HG03196 (cell line): ENCODE results near the gene BNIP5.

Experiments
- ATAC-seq: cut with Tn5 transposase; IDR thresholded peaks from one replicate; pipeline ENCODE4 v1.9.1; 2021; ENCODE audit not compliant: unreplicated experiment

The BNIP5 gene

GRCh38 chr6:36336779-36337241 lies at the start of gene BNIP5:
TSS of gene BNIP5 (minus strand) at chr6:36336888. CDS start at chr6:36330690, 6,198 bp downstream.
- ATAC-seq, result no peak

GRCh38 chr6:36384095-36384494 lies 47.4 kb upstream of the BNIP5 start:
- ATAC-seq, result no peak

- no peak for ATAC-seq
Measured at GRCh38 chr6:36383606-36384005, 46.9 kb upstream of the BNIP5 start.

GRCh38 chr6:36382976-36383375 lies 46.3 kb upstream of the BNIP5 start:
- no peak for ATAC-seq

GRCh38 chr6:36381502-36382389 lies 45.1 kb upstream of the BNIP5 start:
- ATAC-seq, result no peak

- ATAC-seq, result no peak
Measured at GRCh38 chr6:36380166-36380565, 43.5 kb upstream of the BNIP5 start.

DNA sequence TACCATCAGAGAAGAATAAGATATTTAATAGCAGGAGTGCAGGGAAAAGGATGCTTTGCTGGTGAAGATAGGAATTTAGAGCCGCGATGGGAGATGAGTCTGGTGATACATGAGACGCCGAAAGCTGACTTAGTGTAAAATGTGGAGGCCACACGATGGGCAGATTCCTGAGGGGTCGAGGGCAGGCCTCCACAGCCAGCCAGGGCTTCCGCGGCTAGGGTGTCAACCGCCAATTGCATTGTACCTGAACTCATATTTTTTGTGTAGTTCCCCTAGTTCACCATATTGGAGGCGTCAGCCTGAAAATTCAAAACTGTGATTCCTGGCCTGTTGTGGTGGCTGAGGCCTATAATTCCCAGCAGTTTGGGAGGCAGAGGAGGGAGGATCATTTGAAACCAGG lies 42.2 kb upstream of the BNIP5 start:
- ATAC-seq, result no peak

DNA sequence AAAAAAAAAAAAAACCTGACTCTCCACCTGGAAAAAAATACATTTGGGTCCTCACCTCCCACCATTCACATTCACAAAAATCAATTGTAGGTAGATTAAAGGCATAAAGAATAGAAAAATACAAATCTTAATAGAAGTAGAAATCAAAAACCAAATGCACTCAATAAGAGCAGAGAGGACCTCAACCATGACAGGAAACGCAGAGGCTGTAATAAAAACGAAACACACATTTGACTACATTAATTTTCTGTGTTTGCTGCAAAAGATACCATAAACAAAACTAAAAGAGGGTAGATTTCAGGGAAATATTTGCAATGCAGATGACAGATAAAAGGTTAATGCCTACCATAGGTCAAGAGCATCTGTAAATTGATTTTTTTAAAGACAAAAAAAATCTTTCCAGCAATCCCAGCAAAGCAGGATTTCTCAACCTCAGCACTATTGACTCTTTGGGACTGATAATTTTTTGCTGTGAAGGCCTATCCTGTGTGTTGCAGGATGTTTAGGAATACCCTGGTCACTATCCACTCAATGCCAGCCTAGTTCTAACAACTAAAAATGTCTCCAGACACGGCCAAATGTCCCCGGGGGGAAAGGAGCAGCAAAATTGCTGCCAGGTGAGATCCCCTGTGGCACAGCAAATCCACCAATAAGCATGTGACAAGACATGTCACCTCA lies 41.7 kb upstream of the BNIP5 start:
- ATAC-seq, result no peak

DNA sequence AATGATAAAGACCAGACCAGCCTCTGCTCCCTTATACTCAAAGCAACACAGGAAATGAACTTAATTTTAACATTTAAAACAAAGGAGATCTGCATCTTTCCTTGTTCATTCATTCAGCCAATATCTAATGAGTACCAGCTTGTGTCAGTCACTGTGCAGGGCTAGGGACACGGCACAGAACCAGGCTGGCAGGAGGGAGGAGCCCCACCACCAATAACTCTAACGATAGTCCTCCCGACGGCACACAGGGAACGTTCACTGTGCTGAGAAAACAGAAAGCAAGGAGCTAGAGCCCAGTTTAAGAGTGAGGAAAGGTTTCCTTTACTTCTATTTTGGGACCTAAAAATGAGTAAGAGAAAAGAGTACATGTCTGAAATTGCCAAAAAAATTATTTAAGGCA lies 40.9 kb upstream of the BNIP5 start:
- no peak for ATAC-seq

DNA sequence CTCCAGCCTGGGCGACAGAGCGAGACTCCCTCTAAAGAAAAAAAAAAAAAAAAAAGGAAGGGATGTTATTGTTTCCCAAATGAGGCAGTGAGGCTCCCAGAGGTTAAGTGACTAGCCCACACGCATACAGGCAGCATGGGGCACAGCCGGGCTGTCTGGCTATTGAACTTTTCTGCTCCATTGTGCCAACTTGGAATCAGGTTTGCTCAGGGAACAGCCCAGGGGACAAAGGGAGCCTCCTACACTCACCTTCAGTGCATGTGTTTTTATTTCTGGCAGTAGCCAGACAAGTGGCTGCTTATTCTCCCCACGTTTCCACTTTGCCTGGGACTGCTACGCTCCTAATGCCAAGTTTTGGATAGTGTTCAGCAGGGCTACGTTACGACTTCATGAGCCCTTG lies 40.1 kb upstream of the BNIP5 start:
- ATAC-seq, result no peak

GRCh38 chr6:36376183-36376582 lies 39.5 kb upstream of the BNIP5 start:
- ATAC-seq, result no peak

GRCh38 chr6:36375644-36376155 lies 39.0 kb upstream of the BNIP5 start:
- ATAC-seq, result no peak

DNA sequence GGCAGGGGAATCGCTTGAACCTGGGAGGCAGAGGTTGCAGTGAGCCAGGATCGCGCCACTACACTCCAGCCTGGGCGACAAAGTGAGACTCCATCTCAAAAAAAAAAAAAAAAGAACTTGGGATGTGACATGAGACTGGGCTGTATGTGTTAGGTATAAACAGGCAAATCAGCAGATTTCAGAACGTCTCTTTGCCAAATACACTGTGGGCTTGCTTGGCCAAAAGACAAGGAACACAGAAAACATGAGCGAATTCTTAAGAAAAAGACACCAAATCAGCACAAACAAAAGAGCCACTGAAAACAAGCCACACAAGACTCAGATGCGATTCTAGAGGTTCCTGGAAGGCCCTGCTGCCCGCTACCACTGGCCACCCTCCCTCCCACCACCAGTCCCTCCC lies 38.3 kb upstream of the BNIP5 start:
- ATAC-seq, result no peak

GRCh38 chr6:36374194-36374593 lies 37.5 kb upstream of the BNIP5 start:
- no peak for ATAC-seq

GRCh38 chr6:36373368-36374019 lies 36.8 kb upstream of the BNIP5 start:
- ATAC-seq, result no peak

DNA sequence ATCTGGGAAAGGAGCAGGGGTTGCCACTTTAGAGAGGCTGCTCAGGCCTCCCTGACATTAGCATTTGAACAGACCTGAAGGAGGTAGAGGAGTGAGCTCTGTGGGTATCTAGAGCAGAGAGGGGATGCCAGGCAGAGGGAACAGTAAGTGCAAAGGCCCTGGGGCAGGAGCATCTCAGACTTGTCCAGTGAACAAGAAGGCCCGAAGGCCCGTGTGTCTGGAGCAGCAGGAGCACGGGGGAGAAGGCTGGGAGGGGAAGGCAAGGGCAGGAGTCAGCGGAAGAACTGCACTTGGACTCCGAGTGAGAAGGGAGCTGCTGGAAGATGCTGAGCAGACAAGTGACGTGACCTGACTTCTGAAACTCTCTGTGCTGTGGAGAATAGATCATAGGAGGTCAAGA lies 35.4 kb upstream of the BNIP5 start:
- ATAC-seq, result no peak

GRCh38 chr6:36371211-36371610 lies 34.5 kb upstream of the BNIP5 start:
- ATAC-seq, result no peak

DNA sequence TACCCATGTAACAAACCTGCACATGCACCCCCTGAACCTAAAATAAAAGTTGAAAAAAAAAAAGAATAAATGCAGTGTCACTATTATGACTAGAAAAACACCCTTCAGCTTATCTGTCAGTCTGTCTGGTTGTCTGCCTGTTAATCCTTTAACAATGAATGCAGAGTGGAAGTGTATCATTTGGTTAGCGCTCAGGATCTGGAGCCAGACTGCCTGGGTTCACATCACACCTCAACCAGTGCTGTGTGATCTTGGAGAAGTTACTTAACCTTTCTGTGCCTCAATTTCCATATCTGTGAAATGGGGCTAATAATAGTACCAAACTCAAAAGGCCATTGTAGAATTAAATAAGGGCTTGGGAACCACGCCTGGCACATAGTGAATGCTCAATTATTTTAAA lies 34.0 kb upstream of the BNIP5 start:
- ATAC-seq, result no peak

DNA sequence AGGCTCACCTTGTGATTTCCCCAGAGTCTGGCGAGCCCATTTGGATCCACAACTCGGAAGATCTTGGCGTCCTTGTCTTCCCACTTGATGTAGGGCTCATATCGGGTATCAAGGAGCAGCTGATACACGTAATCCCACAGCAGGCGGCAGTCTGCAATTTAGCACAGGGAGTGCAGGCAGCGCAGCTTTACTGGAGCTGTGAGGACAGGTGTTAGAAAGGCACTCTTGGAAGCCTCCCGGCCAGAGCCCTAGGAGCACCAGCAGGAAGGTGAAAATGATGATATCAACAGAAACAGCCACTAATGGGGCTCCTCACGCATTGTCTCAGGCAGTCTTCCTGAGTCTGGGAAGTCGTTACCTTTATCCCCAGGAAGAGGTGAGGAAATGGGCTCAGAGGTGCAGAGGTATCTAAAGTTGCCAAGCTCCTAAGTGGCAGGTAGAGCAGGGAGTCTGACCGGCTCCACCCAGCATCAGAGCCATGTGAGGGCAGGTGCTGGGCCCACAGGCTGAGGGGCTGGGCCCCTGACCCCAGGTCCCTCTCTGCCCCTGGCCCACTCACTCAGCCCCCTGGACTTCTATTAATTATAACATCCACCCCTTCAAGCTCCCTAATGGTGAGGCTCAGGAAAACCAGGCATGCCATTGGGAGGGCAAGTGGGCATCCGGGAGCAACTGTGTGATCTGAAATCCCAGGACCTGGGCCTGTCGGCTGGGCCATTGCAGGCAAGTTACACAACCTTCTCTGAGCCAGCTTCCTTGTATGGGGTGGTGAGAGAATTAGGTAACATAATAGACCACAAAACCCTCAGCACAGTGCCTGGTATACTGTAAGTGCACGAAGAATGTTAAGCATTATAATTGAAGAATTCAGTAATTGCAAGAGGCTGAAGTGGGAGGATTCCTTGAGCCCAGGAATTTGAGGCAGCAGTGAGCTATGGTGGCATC lies 32.5 kb upstream of the BNIP5 start:
- no peak for ATAC-seq

DNA sequence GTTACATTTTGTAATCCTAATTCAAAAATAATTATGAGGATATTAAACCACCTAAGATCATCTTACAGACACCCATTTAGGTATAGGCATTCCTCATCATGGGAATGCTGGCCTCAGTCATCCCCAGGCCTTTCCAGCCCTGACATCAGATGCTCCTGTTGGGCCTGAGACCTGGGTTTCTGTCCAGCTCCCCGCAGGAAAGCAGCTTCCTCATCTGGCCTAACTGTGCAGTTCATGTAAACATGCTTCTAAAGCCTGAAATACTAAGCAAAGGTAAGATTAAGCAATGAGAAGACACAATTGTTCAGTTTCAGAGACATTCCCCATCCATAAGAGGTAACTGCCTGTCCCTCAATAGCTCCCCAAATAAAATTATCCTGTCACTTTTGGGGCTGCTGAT lies 31.7 kb upstream of the BNIP5 start:
- no peak for ATAC-seq
